Effector memory CD4-positive, alpha-beta T cell (primary cell): ENCODE results near the gene ITGA1.

Source experiments
- DNase-seq, 3 donors: peaks; one replicate each; pipeline ENCODE4 v3.0.0-alpha.2; 2020
- H3K27ac ChIP-seq: 2 replicates; pipeline ENCODE4 v1.7.0; 2013; ENCODE audit warnings: mild to moderate bottlenecking, low read length, moderate library complexity; ENCODE audit not compliant: insufficient read depth, poor library complexity, severe bottlenecking
- H3K27me3 ChIP-seq: replicated peaks from 2 replicates; pipeline ENCODE4 v1.7.0; 2013; ENCODE audit warnings: mild to moderate bottlenecking, low read length; ENCODE audit not compliant: insufficient read depth, control insufficient read depth, poor library complexity, severe bottlenecking
- H3K36me3 ChIP-seq: 2 replicates; pipeline ENCODE4 v1.7.0; 2013; ENCODE audit warnings: mild to moderate bottlenecking, low read length, moderate library complexity; ENCODE audit not compliant: control insufficient read depth, insufficient read depth
- H3K4me1 ChIP-seq: 2 replicates; pipeline ENCODE4 v1.7.0; 2013; ENCODE audit warnings: low read length, mild to moderate bottlenecking; ENCODE audit not compliant: control insufficient read depth, insufficient read depth, poor library complexity, severe bottlenecking
- H3K4me3 ChIP-seq: 2 replicates; pipeline ENCODE4 v1.7.0; 2013; ENCODE audit warnings: low read length, low read depth, mild to moderate bottlenecking; ENCODE audit not compliant: insufficient read depth, poor library complexity, severe bottlenecking
- H3K9me3 ChIP-seq: 2 replicates; pipeline ENCODE4 v1.7.0; 2013; ENCODE audit warnings: mild to moderate bottlenecking, low read length, moderate library complexity; ENCODE audit not compliant: control insufficient read depth

The ITGA1 gene

DNA sequence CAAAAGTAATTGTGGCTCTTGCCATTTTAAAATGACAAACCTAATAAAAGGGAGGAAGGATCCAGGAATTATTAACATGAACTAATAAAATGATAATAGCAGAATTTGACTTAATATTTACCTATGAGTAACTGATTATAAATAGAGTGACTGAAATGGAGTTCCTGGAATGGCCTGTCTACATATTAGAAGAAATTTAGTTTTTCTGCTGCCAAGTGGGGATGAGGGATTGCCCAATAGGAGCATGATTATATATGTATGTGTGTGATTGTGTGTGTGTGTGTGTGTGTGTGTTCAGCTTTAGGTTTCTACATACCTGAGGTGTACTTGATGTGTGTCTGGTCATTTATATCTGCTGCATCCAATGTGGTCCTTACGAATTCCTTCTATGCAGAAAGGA is 36.6 kb upstream of the ITGA1 start:
- Histone ChIP-seq H3K36me3 (no peaks in the 10 kb centered on the region), H3K27me3 (no peaks in the 10 kb centered on the region), H3K4me1 (no peaks in the 10 kb centered on the region), H3K27ac (no peak overlapping the region), H3K4me3 (no peak overlapping the region), H3K9me3 (no peaks in the 10 kb centered on the region)
- DNase-seq, result no peak

DNA sequence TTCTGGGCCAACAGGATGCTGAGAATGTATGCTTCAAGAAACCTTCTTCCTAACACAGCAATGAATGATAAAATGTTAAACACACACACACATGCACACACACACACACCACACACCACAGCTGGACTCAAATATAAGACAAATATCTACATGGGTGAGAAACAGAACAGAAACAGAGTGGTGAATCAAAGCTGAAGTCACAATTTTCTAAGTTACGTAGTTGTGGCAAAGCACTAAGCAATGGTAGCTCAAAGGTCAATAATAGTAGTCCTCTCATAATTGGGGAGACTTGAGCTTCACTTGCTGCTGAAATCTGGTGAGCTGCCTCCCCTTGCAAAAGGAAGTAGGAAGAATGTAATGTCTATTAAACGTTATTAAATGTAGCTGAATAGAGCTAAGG is 33.7 kb upstream of the ITGA1 start:
- Histone ChIP-seq H3K4me1 (no peaks in the 10 kb centered on the region), H3K9me3 (no peaks in the 10 kb centered on the region), H3K36me3 (no peaks in the 10 kb centered on the region), H3K27ac (no peak overlapping the region), H3K4me3 (no peak overlapping the region), H3K27me3 (no peaks in the 10 kb centered on the region)
- no peak for DNase-seq

DNA sequence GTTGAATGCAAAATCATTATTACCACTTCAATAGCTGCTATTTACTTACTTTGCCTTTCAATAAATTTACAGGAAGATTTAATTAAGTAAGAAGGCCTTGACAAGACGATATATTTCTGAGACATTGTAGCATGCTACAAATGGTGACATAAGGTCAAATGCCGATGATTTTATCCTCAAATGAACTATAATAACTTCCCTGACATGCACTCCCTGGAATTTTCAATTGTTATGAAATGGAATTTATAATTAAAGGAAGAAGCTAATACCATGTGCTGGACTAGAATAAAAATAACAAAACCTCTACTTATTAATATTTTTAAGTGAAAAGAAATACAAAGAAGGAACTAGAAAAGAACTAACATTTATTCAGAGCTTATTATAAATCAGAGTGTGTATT is 30.2 kb upstream of the ITGA1 start:
- H3K4me3 ChIP-seq, result no peak overlapping the region
- H3K9me3 ChIP-seq, result no peaks in the 10 kb centered on the region
- H3K27ac ChIP-seq, result no peak overlapping the region
- H3K4me1 ChIP-seq, result no peaks in the 10 kb centered on the region
- no peaks in the 10 kb centered on the region for H3K36me3 ChIP-seq
- no peaks in the 10 kb centered on the region for H3K27me3 ChIP-seq
- no peak for DNase-seq

DNA sequence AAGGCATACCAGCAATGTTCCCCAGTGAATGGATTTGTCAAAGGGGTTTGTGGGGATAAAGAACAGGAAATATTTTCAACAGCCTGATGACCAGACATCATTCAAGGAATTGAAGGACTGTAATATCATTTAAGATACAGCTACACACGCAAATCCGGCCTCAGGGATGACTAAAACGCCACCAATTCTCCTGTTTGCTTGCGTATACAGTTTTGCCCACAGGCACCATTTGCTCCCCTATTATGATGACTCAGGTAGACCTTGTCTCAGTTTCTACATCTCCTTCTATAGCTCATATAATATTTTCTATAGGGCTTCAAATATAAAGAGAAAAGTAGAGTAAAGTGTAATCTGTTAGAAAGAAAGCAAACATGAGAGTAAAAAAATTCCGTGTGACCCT is 29.7 kb upstream of the ITGA1 start:
- no peaks in the 10 kb centered on the region for H3K36me3 ChIP-seq

DNA sequence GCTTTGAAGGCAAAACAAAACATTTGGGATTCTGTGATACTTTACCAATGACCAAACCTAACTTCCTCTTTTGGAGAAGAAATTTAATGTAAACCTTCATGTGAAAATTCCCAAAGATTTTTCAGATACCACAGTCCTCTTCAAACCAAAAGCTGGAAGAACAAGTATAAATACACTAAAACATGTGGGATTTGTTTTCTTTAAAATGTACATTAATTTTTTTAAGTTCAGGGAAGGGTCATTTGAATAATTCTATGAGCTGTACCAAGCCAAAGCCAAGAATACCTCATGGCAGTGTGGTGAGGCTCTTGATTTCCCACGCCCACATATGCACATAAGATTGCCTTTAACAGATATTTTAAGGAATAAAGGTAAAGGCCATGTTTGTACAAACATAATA is 28.4 kb upstream of the ITGA1 start:
- H3K9me3 ChIP-seq, result no peaks in the 10 kb centered on the region
- H3K4me1 ChIP-seq, result no peaks in the 10 kb centered on the region
- no peak overlapping the region for H3K27ac ChIP-seq
- H3K4me3 ChIP-seq, result no peak overlapping the region
- no peak for DNase-seq
- H3K27me3 ChIP-seq, result no peaks in the 10 kb centered on the region
- H3K36me3 ChIP-seq, result no peaks in the 10 kb centered on the region

More for the DNA sequence above, 29.7 kb upstream of the ITGA1 start:
- DNase-seq, result no peak
- no peak overlapping the region for H3K27ac ChIP-seq
- H3K4me1 ChIP-seq, result no peaks in the 10 kb centered on the region
- no peak overlapping the region for H3K4me3 ChIP-seq
- no peaks in the 10 kb centered on the region for H3K9me3 ChIP-seq
- H3K27me3 ChIP-seq, result no peaks in the 10 kb centered on the region

DNA sequence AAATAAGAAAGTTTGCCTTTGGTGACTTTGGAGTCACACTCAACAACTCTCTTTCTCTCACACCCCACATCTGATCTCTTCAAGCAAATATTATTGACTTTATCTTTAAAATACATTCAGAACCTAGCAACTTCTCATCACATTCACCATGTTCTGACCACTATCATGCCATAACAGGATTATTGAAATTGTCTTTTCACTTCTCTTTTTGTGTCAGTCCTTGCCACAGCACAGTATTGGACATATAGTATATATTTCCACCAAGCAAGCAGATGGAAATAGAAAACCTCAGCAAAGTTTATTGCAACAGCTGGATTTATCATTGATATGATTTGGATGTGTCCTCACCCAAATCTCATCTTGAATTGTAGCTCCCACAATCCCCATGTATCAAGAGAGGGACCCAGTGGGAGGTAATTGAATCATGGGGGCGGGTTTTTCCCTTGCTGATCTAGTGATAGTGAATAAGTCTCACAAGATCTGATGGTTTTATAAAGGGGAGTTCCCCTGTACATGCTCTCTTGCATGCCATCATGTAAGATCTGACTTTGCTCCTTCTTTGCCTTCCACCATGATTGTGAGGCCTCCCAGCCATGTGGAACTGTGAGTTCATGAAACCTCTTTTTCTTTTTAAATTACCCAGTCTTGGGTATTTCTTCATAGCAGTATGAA is 26.9 kb upstream of the ITGA1 start:
- DNase-seq, result no peak
- H3K4me1 ChIP-seq, result no peaks in the 10 kb centered on the region
- H3K36me3 ChIP-seq, result no peaks in the 10 kb centered on the region
- no peak overlapping the region for H3K27ac ChIP-seq
- H3K9me3 ChIP-seq, result no peaks in the 10 kb centered on the region
- H3K4me3 ChIP-seq, result no peak overlapping the region
- H3K27me3 ChIP-seq, result no peaks in the 10 kb centered on the region

DNA sequence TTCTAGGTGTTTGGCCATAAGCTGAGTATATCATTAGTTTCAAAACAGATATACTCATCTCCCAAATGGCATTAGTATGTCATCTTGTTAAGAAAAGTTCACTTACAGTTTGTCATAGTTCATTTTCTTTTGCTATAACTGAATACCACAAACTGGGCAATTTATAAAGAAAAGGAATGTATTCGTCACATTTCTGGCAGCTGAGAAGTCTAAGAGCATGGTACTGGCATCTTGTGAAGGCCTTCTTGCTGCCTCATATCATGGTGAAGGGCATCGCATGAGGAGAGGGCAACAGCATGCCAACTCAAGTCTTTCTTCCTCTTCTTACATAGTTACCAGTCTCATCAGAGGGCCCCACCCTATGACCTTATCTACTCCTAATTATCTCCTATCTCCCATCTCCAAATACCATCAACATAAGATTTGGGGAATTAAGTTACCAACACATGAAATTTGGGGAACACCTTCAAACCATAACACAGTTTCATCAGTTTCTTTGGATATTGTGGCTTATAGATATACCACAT is 20.4 kb upstream of the ITGA1 start:
- H3K36me3 ChIP-seq, result no peaks in the 10 kb centered on the region
- H3K4me1 ChIP-seq, result no peaks in the 10 kb centered on the region
- no peaks in the 10 kb centered on the region for H3K27me3 ChIP-seq
- no peak overlapping the region for H3K27ac ChIP-seq
- no peak overlapping the region for H3K4me3 ChIP-seq
- no peaks in the 10 kb centered on the region for H3K9me3 ChIP-seq
- DNase-seq, result no peak

DNA sequence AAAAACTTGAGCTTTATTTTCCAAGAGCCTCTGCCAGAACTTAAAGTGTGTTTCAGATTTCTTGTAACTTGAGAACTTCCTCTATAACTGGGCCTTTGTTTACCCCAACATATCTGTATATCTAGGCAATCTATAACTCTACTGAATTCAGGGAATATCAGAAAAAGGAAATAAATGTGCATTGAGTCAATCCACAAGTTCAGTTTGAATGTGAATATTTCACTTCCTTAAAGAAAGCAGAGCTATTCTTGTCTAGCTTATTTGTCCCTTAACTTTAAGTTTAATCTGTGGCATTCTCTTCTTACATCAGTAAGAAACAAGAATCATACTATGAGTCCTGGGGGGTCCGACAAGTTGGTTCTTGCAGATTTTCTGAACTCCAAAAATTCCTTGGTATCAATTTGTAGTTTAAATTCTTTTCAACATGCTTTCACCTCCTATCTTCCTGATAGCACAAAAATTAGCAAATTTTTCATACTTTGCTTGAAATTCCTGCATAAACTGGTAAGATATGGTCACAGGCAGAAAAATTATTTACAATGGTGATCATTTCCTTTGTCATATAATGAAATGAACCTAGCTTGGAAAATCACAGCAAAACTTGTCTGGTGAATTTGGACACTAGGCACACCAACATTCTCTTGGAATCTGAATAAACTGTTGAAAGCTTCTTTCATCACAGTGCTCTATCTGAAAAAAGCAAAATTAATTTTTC is 19.8 kb upstream of the ITGA1 start:
- DNase-seq, result no peak
- no peaks in the 10 kb centered on the region for H3K4me1 ChIP-seq
- H3K4me3 ChIP-seq, result no peak overlapping the region
- H3K27ac ChIP-seq, result no peak overlapping the region
- H3K36me3 ChIP-seq, result no peaks in the 10 kb centered on the region
- H3K9me3 ChIP-seq, result no peaks in the 10 kb centered on the region
- no peaks in the 10 kb centered on the region for H3K27me3 ChIP-seq

DNA sequence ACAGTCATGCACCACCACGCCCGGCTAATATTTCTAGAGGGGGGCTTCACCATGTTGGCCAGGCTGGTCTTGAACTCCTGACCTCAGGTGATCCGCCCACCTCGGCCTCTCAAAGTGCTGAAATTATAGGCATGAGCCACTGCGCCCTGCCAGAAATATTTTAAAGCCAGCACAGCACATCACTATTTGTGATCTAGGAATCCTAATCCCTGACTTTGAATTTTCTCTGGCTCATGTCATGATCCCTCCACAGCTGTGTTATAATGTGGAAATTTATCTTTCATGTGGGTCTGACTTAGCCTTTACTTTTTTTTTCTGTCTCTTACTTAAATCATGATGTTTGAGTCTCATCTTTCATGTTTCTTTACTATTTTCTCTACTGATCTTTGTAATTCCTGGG is 18.7 kb upstream of the ITGA1 start:
- no peaks in the 10 kb centered on the region for H3K36me3 ChIP-seq
- no peak overlapping the region for H3K4me3 ChIP-seq
- H3K27me3 ChIP-seq, result no peaks in the 10 kb centered on the region
- peaks cover 3% of the 10 kb centered on the region for H3K4me1 ChIP-seq
- DNase-seq, result no peak
- no peaks in the 10 kb centered on the region for H3K9me3 ChIP-seq
- H3K27ac ChIP-seq, result no peak overlapping the region

DNA sequence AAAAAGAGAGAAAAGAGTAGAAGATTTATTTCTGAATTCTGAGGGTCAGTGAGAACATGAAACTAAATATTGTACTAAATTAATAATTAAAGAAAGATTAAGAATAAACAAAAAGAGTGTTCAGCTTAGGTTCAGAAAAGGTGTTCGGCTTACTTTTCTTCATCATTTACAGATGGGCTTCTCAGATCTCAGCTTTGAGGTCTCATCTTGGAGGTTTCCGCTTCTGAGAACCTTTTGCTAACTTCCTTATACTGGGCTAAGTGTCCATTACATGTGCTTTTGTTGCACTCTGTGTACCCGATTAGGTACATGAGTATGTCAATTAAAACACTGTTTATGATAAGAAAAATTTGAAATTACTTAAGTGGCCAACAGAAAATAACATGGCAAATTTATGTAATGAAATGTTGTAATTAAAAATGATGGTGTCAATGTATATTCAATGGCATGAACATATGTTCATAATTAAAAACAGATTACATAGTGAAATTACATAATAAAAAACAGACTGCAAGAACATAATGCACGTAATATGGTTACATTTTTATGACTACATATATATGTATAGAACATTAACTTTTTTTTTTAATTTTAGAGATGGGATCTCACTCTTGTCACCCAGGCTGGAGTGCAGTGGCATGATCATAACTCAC is 17.3 kb upstream of the ITGA1 start:
- peaks cover 7% of the 10 kb centered on the region for H3K4me1 ChIP-seq
- no peak for DNase-seq
- no peak overlapping the region for H3K4me3 ChIP-seq
- no peaks in the 10 kb centered on the region for H3K27me3 ChIP-seq
- H3K36me3 ChIP-seq, result no peaks in the 10 kb centered on the region
- no peaks in the 10 kb centered on the region for H3K9me3 ChIP-seq
- H3K27ac ChIP-seq, result no peak overlapping the region
